Tibial nerve (tissue), 4 donors: ENCODE data around the gene TMSB15C. TPM values are rescaled to one million over a fixed set of nuclear protein-coding genes. Genes with fewer than 3 reads are reported as not detected.
"Not testable (repeated sequence)": the region's sequence is repeated elsewhere in the genome, so short reads cannot be mapped to it uniquely, and the experiment has no call there.

Source experiments
- DNase-seq, 2 donors: peaks; one replicate each; pipeline ENCODE4 v3.0.0-alpha.2; 2019; ENCODE audit warnings: low spot score in 2 of 2
- H3K27ac ChIP-seq, 4 donors: fragments of 200-600 bp; sonication (generic) in 3 of 4; one replicate each; pipeline ENCODE4 v1.5.1; 2017 to 2019; ENCODE audit warnings: mild to moderate bottlenecking in 1 of 4
- H3K27me3 ChIP-seq, 2 donors: fragments of 200-600 bp; sonication (generic) in 1 of 2; one replicate each; pipeline versions ENCODE4 v1.5.1 to v1.6.0; 2017 to 2019
- H3K36me3 ChIP-seq, 3 donors: fragments of 200-600 bp; sonication (generic); one replicate each; pipeline ENCODE4 v1.5.1; 2018 to 2019
- H3K4me1 ChIP-seq, 4 donors: fragments of 200-600 bp; sonication (generic) in 3 of 4; one replicate each; pipeline ENCODE4 v1.5.1; 2017 to 2019
- H3K4me3 ChIP-seq, 4 donors: fragments of 200-600 bp; sonication (generic) in 3 of 4; one replicate each; pipeline ENCODE4 v1.5.1; 2017 to 2019; ENCODE audit warnings: mild to moderate bottlenecking in 1 of 4, moderate library complexity in 1 of 4
- H3K9me3 ChIP-seq, 4 donors: fragments of 200-600 bp; sonication (generic) in 3 of 4; one replicate each; pipeline ENCODE4 v1.5.1; 2017 to 2019
- EP300 ChIP-seq, 2 donors: sonication (generic); formaldehyde crosslinking; IDR thresholded peaks; one replicate each; pipeline ENCODE4 v1.6.1; 2017; ENCODE audit warnings: antibody characterized with exemption in 2 of 2, mild to moderate bottlenecking in 1 of 2
- POLR2A ChIP-seq, 2 donors: fragments of 450-650 bp; IDR thresholded peaks; one replicate each; pipeline ENCODE4 v1.6.1; 2017; ENCODE audit warnings: antibody characterized with exemption in 2 of 2, mild to moderate bottlenecking in 2 of 2, moderate library complexity in 2 of 2
- WGBS, 2 donors: methylation state at CpG; one replicate each; pipeline ENCODE4 v1.1.5; 2018; 5-methylcytosine and 5-hydroxymethylcytosine counted together
- total RNA-seq, 4 donors: library from RNA; depleted of rRNA; stranded (reverse); fragments of >200 nt; gene quantifications; one replicate each; pipeline ENCODE4 v1.1.0, GENCODE V29; 2016
- TF ChIP-seq, protein P1 (sequence below), 5 experiments: fragments of 200-600 bp in 3 of 5; fragments of 450-650 bp in 2 of 5; sonication (generic) in 3 of 5; IDR thresholded peaks; one replicate each; pipeline ENCODE4 v1.5.1; 2016 to 2019; ENCODE audit warnings: antibody characterized with exemption in 5 of 5, mild to moderate bottlenecking in 3 of 5, moderate library complexity in 2 of 5

The TMSB15C gene
- 1 to 10 TPM; 1.6 to 4.8 (median 1.9) TPM for total RNA-seq

DNA sequence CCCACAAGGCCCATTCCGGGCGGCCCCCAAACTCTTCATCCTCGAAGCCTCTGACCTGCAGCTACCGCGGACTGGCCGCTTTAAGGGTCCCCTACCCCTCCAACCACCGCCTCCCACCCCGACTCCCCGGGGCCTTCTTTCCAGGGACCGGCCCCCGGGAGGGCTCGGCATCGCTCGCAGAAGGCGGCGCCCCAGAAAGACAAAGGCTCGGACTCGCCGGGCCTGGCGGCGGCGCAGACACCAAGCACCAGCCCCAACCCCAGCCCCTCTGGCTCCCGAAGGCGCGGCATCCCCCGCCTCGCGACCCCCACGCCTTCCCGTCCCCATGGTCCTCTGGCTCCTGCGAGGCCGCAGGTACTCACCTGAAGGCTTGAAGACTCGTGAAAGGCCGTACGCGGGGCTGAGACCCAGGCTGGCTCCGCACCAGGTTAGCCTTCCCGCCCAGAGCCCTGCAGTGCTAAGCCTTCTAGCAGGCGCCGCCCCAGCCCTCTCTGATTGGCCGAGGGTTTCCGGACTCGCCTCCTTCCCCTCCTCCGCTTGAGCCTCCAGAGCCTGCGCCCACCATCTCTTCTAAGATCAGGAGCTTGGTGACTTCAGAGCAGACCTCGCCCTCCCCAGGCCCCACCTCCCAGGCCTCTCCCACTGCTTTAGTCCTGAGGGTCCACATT lies at the start of gene TMSB15C:
Gene TMSB15C (minus strand): TSS at position 459 of the 668 bp plus-strand sequence.
- not testable (repeated sequence) for H3K27ac ChIP-seq, H3K36me3 ChIP-seq, H3K4me1 ChIP-seq, H3K4me3 ChIP-seq, H3K27me3 ChIP-seq, H3K9me3 ChIP-seq, DNase-seq
- no CpG with 5 or more reads among the region's 46 CpGs for WGBS, 2 donors

DNA sequence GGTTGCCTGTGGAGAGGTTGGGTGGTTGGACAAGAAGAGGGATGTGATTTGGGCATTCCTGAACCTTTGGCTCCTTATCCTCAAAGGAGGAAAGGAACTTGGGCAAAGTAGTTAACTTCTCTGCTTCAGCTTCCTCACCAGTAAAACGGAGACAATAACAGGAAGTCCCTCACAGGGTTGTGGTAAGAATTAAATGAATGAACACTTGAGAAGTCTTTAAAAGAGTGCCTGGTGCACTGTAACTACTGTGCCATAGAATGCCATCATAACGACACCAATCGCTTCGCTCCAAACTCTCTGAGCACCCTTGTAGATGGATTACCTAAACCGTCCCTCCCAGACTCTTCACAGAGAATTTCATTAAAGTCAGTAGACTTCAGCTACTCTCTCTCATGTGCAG lies 46.8 kb upstream of the TMSB15C start:
- no peaks in the 10 kb centered on the region for H3K9me3 ChIP-seq
- no peak overlapping the region for H3K4me3 ChIP-seq
- peaks cover 0 to 8% of the 10 kb centered on the region in 2 donors for H3K27me3 ChIP-seq
- no peak for DNase-seq
- peaks cover 0 to 5% (median 0%) of the 10 kb centered on the region in 3 donors for H3K36me3 ChIP-seq
- 70 to 71% methylated on average over 5 of the region's 5 CpGs for whole genome bisulfite sequencing, 2 donors
- H3K27ac ChIP-seq = no peak overlapping the region
- no peaks in the 10 kb centered on the region for H3K4me1 ChIP-seq
- no peak for TF ChIP-seq POLR2A (IDR thresholded peaks at IDR 0.05)
- TF ChIP-seq, protein P1, sequence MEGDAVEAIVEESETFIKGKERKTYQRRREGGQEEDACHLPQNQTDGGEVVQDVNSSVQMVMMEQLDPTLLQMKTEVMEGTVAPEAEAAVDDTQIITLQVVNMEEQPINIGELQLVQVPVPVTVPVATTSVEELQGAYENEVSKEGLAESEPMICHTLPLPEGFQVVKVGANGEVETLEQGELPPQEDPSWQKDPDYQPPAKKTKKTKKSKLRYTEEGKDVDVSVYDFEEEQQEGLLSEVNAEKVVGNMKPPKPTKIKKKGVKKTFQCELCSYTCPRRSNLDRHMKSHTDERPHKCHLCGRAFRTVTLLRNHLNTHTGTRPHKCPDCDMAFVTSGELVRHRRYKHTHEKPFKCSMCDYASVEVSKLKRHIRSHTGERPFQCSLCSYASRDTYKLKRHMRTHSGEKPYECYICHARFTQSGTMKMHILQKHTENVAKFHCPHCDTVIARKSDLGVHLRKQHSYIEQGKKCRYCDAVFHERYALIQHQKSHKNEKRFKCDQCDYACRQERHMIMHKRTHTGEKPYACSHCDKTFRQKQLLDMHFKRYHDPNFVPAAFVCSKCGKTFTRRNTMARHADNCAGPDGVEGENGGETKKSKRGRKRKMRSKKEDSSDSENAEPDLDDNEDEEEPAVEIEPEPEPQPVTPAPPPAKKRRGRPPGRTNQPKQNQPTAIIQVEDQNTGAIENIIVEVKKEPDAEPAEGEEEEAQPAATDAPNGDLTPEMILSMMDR (IDR thresholded peaks at IDR 0.05) = no peak
- no peak for TF ChIP-seq EP300 (IDR thresholded peaks at IDR 0.05)

GRCh38 chrX:104118765-104119164 lies 42.7 kb upstream of the TMSB15C start:
- 82 to 83% methylated on average over 1 of the region's 1 CpG for WGBS, 2 donors
- Histone ChIP-seq H3K27me3 (peaks cover 0 to 4% of the 10 kb centered on the region in 2 donors), H3K9me3 (no peaks in the 10 kb centered on the region), H3K27ac (no peak overlapping the region), H3K4me1 (peaks cover 0 to 1% (median 0%) of the 10 kb centered on the region in 4 donors), H3K36me3 (no peaks in the 10 kb centered on the region), H3K4me3 (no peak overlapping the region)
- no peak for DNase-seq
- TF ChIP-seq EP300 (IDR thresholded peaks at IDR 0.05) = no peak
- TF ChIP-seq POLR2A (IDR thresholded peaks at IDR 0.05) = no peak
- TF ChIP-seq, protein P1 (IDR thresholded peaks at IDR 0.05) = no peak

GRCh38 chrX:104117759-104118158 lies 41.7 kb upstream of the TMSB15C start:
- Histone ChIP-seq H3K4me3 (no peak overlapping the region), H3K36me3 (no peaks in the 10 kb centered on the region), H3K9me3 (no peaks in the 10 kb centered on the region), H3K27ac (no peak overlapping the region), H3K27me3 (peaks cover 0 to 4% of the 10 kb centered on the region in 2 donors), H3K4me1 (peaks cover 0 to 5% (median 0%) of the 10 kb centered on the region in 4 donors)
- TF ChIP-seq POLR2A (IDR thresholded peaks at IDR 0.05) (no peak), EP300 (IDR thresholded peaks at IDR 0.05) (no peak)
- TF ChIP-seq, protein P1 (IDR thresholded peaks at IDR 0.05) = no peak
- DNase-seq = no peak

- Histone ChIP-seq H3K4me1 (peaks cover 0 to 5% (median 0%) of the 10 kb centered on the region in 4 donors), H3K4me3 (peak overlapping the region; percentile 39 to 71 (median 58)), H3K27ac (peak overlapping the region in 3 of 4 donors; percentile 76 to 87 (median 85)), H3K27me3 (peaks cover 0 to 11% of the 10 kb centered on the region in 2 donors), H3K36me3 (no peaks in the 10 kb centered on the region), H3K9me3 (no peaks in the 10 kb centered on the region)
- DNase-seq = peak in 1 of 2 donors; percentile 12
- TF ChIP-seq EP300 (IDR thresholded peaks at IDR 0.05) = no peak
- TF ChIP-seq, protein P1 (IDR thresholded peaks at IDR 0.05) = peak; percentile 23 to 47 (median 32)
- 7 to 41% methylated on average over 21 to 24 of the region's 24 CpGs for WGBS, 2 donors
Observed at GRCh38 chrX:104113222-104113965, 37.4 kb upstream of the TMSB15C start.
